Prostate gland (tissue), 2 donors: ENCODE measurements around the gene SLC6A7.

ENCODE experiments used
- CTCF ChIP-seq, 4 experiments: fragments of 200-600 bp in 2 of 4; fragments of 450-650 bp in 2 of 4; sonication (generic) in 2 of 4; IDR thresholded peaks; 1 replicate in 3 of 4; 2 replicates in 1 of 4; pipeline ENCODE4 v1.5.1; 2016 to 2019; ENCODE audit warnings: antibody characterized with exemption in 4 of 4, mild to moderate bottlenecking in 2 of 4, moderate library complexity in 2 of 4
- POLR2A ChIP-seq: fragments of 450-650 bp; IDR thresholded peaks from one replicate; pipeline ENCODE4 v1.6.1; 2016; ENCODE audit warnings: antibody characterized with exemption, mild to moderate bottlenecking
- POLR2AphosphoS5 ChIP-seq: sonication (generic); formaldehyde crosslinking; IDR thresholded peaks from one replicate; pipeline ENCODE4 v1.6.1; 2017; ENCODE audit warnings: antibody characterized with exemption

DNA sequence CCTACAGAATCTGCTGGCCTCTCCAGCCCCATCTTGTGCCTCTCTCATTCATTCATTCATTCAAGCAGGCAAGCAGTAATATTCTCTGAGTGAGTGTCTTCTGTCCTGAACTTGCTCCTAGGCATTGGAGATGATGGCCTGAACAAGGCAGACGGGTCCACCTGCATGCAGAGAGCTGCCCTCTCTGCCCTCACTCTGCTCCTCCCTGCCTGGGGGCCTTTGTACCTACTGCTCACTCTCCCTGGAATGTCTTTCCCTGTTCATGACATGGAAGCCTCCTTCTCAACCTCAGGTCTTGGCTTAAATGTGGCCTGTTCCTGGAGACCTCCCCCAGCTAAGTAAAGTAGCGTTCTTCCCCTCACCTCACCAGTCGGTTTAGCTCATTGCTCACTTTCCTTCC, 16.7 kb upstream of the SLC6A7 start:
- TF ChIP-seq CTCF (IDR thresholded peaks at IDR 0.05), result no peak
- no peak for TF ChIP-seq POLR2A
- no peak for TF ChIP-seq POLR2AphosphoS5
